Fibroblast of mammary gland (primary cell): ENCODE results near the gene TMEM209.

ENCODE experiments used
- DNase-seq: peaks from one replicate; pipeline ENCODE4 v3.0.0-alpha.2; 2010; ENCODE audit warnings: low read depth
- H3K4me3 ChIP-seq: 2 replicates; pipeline ENCODE4 v1.5.1; 2011; ENCODE audit warnings: low read depth, mild to moderate bottlenecking, low read length, moderate library complexity; ENCODE audit not compliant: control insufficient read depth
- CTCF ChIP-seq: conservative IDR thresholded peaks from 2 replicates; pipeline ENCODE4 v1.5.1; 2011; ENCODE audit warnings: low read depth, low read length, inconsistent platforms; ENCODE audit not compliant: control insufficient read depth, insufficient read depth

TMEM209 gene

GRCh38 chr7:130142654-130143333 is 62.4 kb downstream of the TMEM209 start:
- no peak overlapping the region for H3K4me3 ChIP-seq
- no peak for TF ChIP-seq CTCF
- no peak for DNase-seq

- no peak for DNase-seq
- peak overlapping the region; percentile 49 for H3K4me3 ChIP-seq
- no peak for TF ChIP-seq CTCF
These were observed 63.1 kb downstream of the TMEM209 start for GRCh38 chr7:130141884-130142653.

GRCh38 chr7:130141161-130141883 is 63.9 kb downstream of the TMEM209 start:
- DNase-seq = peak; percentile 74
- TF ChIP-seq CTCF = no peak
- H3K4me3 ChIP-seq = peak overlapping the region; percentile 49

GRCh38 chr7:130140551-130141160 is 64.5 kb downstream of the TMEM209 start:
- peak overlapping the region; percentile 49 for H3K4me3 ChIP-seq
- no peak for DNase-seq
- TF ChIP-seq CTCF = no peak

- no peak for TF ChIP-seq CTCF
- no peak overlapping the region for H3K4me3 ChIP-seq
- no peak for DNase-seq
These were observed 65.8 kb downstream of the TMEM209 start for GRCh38 chr7:130139193-130139960.

- DNase-seq = no peak
- H3K4me3 ChIP-seq = no peak overlapping the region
- TF ChIP-seq CTCF = no peak
These were observed 68.0 kb downstream of the TMEM209 start for GRCh38 chr7:130137207-130137606.
